ENCODE results near the gene HGFAC. TPM values are rescaled to one million over a fixed set of nuclear protein-coding genes. Genes with fewer than 3 reads are reported as not detected.

Gene HGFAC
- total and polyA plus RNA-seq, 2 of the 13 experiments (the other 11 are each of a cell fraction or from before 2014, with no cell fraction given): 8.5 to 63.6 TPM

DNA sequence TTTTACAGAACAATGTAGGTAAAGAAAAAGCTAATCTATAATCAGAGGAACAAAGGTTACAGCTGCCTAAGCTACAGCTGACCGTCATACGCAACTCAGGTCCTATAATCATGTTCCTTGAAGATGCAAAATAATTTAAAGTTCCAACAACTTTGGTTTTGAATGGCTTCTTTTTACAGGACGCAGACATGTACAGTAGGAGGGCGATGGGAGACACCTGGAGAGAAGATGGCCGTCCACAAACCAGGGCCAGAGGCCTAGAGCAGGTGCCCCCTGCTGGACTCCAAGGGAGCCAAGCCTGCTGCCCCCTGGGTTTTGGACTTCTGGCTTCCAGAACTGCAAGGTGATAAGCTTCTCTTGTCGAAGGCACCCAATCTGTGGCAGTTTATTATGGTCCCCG is 10.6 kb downstream of the HGFAC start (continued):
- TF ChIP-seq, protein P1, sequence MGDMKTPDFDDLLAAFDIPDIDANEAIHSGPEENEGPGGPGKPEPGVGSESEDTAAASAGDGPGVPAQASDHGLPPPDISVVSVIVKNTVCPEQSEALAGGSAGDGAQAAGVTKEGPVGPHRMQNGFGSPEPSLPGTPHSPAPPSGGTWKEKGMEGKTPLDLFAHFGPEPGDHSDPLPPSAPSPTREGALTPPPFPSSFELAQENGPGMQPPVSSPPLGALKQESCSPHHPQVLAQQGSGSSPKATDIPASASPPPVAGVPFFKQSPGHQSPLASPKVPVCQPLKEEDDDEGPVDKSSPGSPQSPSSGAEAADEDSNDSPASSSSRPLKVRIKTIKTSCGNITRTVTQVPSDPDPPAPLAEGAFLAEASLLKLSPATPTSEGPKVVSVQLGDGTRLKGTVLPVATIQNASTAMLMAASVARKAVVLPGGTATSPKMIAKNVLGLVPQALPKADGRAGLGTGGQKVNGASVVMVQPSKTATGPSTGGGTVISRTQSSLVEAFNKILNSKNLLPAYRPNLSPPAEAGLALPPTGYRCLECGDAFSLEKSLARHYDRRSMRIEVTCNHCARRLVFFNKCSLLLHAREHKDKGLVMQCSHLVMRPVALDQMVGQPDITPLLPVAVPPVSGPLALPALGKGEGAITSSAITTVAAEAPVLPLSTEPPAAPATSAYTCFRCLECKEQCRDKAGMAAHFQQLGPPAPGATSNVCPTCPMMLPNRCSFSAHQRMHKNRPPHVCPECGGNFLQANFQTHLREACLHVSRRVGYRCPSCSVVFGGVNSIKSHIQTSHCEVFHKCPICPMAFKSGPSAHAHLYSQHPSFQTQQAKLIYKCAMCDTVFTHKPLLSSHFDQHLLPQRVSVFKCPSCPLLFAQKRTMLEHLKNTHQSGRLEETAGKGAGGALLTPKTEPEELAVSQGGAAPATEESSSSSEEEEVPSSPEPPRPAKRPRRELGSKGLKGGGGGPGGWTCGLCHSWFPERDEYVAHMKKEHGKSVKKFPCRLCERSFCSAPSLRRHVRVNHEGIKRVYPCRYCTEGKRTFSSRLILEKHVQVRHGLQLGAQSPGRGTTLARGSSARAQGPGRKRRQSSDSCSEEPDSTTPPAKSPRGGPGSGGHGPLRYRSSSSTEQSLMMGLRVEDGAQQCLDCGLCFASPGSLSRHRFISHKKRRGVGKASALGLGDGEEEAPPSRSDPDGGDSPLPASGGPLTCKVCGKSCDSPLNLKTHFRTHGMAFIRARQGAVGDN (CRISPR knock-in tag; IDR thresholded peaks at IDR 0.05): peak; percentile 59
- TF ChIP-seq ZFP41 (CRISPR knock-in tag; IDR thresholded peaks at IDR 0.05; ENCODE audit: borderline replicate concordance) (no peak), ATF6 (CRISPR knock-in tag; conservative IDR thresholded peaks at IDR 0.05) (no peak), PATZ1 (CRISPR knock-in tag; IDR thresholded peaks at IDR 0.05) (peak; percentile 20; the same call in 1 of the 2 replicates), ZBTB21 (CRISPR knock-in tag; IDR thresholded peaks at IDR 0.05) (no peak), ZMYM4 (CRISPR knock-in tag; IDR thresholded peaks at IDR 0.05) (peak; percentile 50; the same call in 1 of the 2 replicates), ZFX (CRISPR knock-in tag; IDR thresholded peaks at IDR 0.05; ENCODE audit: low read depth) (peak; percentile 76), SP140L (CRISPR knock-in tag; IDR thresholded peaks at IDR 0.05; ENCODE audit: borderline replicate concordance) (no peak), PRMT3 (CRISPR knock-in tag; IDR thresholded peaks at IDR 0.05; ENCODE audit: borderline replicate concordance, low read depth) (no peak), THAP11 (CRISPR knock-in tag; IDR thresholded peaks at IDR 0.05) (peak; percentile 16; the same call in 1 of the 2 replicates), XRCC5 (optimal IDR thresholded peaks at IDR 0.05; ENCODE audit: low read length) (peak; percentile 81), KDM2A (CRISPR knock-in tag; IDR thresholded peaks at IDR 0.05; ENCODE audit: borderline replicate concordance, low read depth) (peak; percentile 47; the same call in 1 of the 2 replicates), SPEN (CRISPR knock-in tag; IDR thresholded peaks at IDR 0.05; ENCODE audit: low read depth) (0 out of 2 replicates have a peak, but pooled peaks have one; percentile 44)
- TF ChIP-seq, protein P2, sequence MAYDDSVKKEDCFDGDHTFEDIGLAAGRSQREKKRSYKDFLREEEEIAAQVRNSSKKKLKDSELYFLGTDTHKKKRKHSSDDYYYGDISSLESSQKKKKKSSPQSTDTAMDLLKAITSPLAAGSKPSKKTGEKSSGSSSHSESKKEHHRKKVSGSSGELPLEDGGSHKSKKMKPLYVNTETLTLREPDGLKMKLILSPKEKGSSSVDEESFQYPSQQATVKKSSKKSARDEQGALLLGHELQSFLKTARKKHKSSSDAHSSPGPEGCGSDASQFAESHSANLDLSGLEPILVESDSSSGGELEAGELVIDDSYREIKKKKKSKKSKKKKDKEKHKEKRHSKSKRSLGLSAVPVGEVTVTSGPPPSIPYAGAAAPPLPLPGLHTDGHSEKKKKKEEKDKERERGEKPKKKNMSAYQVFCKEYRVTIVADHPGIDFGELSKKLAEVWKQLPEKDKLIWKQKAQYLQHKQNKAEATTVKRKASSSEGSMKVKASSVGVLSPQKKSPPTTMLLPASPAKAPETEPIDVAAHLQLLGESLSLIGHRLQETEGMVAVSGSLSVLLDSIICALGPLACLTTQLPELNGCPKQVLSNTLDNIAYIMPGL (CRISPR knock-in tag; IDR thresholded peaks at IDR 0.05; ENCODE audit: borderline replicate concordance in 1 of 2, low read depth in 1 of 2): peak; percentile 62 to 66; a peak in 3 of 4 replicates
- TF ChIP-seq, protein P3, sequence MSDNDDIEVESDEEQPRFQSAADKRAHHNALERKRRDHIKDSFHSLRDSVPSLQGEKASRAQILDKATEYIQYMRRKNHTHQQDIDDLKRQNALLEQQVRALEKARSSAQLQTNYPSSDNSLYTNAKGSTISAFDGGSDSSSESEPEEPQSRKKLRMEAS (IDR thresholded peaks at IDR 0.05): peak; percentile 28; the same call in 1 of the 2 replicates
- TF ChIP-seq, protein P4, sequence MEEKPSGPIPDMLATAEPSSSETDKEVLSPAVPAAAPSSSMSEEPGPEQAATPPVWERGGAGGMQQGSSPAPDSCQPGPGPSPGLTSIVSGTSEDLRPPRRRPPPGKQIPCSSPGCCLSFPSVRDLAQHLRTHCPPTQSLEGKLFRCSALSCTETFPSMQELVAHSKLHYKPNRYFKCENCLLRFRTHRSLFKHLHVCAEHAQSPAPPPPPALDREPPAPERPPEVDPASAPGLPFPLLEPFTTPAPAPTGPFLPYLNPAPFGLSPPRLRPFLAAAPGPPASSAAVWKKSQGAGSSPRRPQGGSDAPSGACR (CRISPR knock-in tag; IDR thresholded peaks at IDR 0.05): 0 out of 2 replicates have a peak, but pooled peaks have one; percentile 51

All from HepG2 (cell line).